ENCODE measurements around the gene KLHDC1. TPM values are rescaled to one million over a fixed set of nuclear protein-coding genes. Genes with fewer than 3 reads are reported as not detected.
"Not testable (repeated sequence)": the region's sequence is repeated elsewhere in the genome, so short reads cannot be mapped to it uniquely, and the experiment has no call there.

The KLHDC1 gene
- total RNA-seq, 4 donors from 2014 or later: 2.6 to 35.3 (median 27.1) TPM

- peak; percentile 56 to 74 for DNase-seq
- H3K4me3 ChIP-seq: peak within 1 kb of the TSS; percentile 70 to 73
- H3K27ac ChIP-seq: peak within 1 kb of the TSS; percentile 83 to 86
- peaks cover 0 to 3% of the 10 kb centered on the region in 2 donors for H3K4me1 ChIP-seq
- H3K9me3 ChIP-seq: no peaks in the 10 kb centered on the region
- intact Hi-C loops (cut with DNase I; ENCODE audit: low total_unique reads): no loop called here
- H3K27me3 ChIP-seq: no peaks in the 10 kb centered on the region
- TF ChIP-seq POLR2A (IDR thresholded peaks at IDR 0.05) (no peak), CTCF (IDR thresholded peaks at IDR 0.05) (peak in 2 of 4 experiments; percentile 5 to 18)
- no peaks in the 10 kb centered on the region for H3K36me3 ChIP-seq
These were observed 4.8 kb upstream of the KLHDC1 start, which contains the start of gene POLE2 for GRCh38 chr14:49687942-49688700. Gene POLE2 (minus strand): TSS chr14:49688214. CDS start chr14:49688203, 11 bp downstream.

GRCh38 chr14:49688701-49689030 lies 4.3 kb upstream of the KLHDC1 start:
- Histone ChIP-seq H3K9me3 (no peaks in the 10 kb centered on the region), H3K27me3 (no peaks in the 10 kb centered on the region), H3K4me3 (peak overlapping the region in 1 of 2 donors; percentile 73), H3K4me1 (peaks cover 0 to 3% of the 10 kb centered on the region in 2 donors), H3K27ac (peak overlapping the region; percentile 83 to 86), H3K36me3 (no peaks in the 10 kb centered on the region)
- TF ChIP-seq POLR2A (IDR thresholded peaks at IDR 0.05): no peak
- no peak for TF ChIP-seq CTCF (IDR thresholded peaks at IDR 0.05)
- intact Hi-C loops (cut with DNase I; ENCODE audit: low total_unique reads): no loop called here
- DNase-seq: no peak

GRCh38 chr14:49691031-49691430 lies 1.9 kb upstream of the KLHDC1 start:
- intact Hi-C loops (cut with DNase I; ENCODE audit: low total_unique reads): no loop called here
- no peak overlapping the region for H3K27ac ChIP-seq
- H3K4me1 ChIP-seq: peaks cover 0 to 7% of the 10 kb centered on the region in 2 donors
- no peaks in the 10 kb centered on the region for H3K36me3 ChIP-seq
- TF ChIP-seq CTCF (IDR thresholded peaks at IDR 0.05) (no peak), POLR2A (IDR thresholded peaks at IDR 0.05) (no peak)
- DNase-seq: no peak
- no peaks in the 10 kb centered on the region for H3K9me3 ChIP-seq
- H3K27me3 ChIP-seq: no peaks in the 10 kb centered on the region
- H3K4me3 ChIP-seq: no peak overlapping the region

GRCh38 chr14:49692193-49692757 lies 645 bp upstream of the KLHDC1 start:
- Histone ChIP-seq H3K27me3 (no peaks in the 10 kb centered on the region), H3K4me1 (peaks cover 0 to 7% of the 10 kb centered on the region in 2 donors), H3K4me3 (peak overlapping the region; percentile 44 to 82), H3K27ac (peak overlapping the region; percentile 93 to 97), H3K36me3 (no peaks in the 10 kb centered on the region), H3K9me3 (no peaks in the 10 kb centered on the region)
- DNase-seq: no peak
- intact Hi-C loops (cut with DNase I; ENCODE audit: low total_unique reads): no loop called here
- TF ChIP-seq CTCF (IDR thresholded peaks at IDR 0.05): no peak
- no peak for TF ChIP-seq POLR2A (IDR thresholded peaks at IDR 0.05)

GRCh38 chr14:49693735-49694124 lies 810 bp downstream of the KLHDC1 start:
- peak overlapping the region; percentile 44 to 82 for H3K4me3 ChIP-seq
- intact Hi-C loops (cut with DNase I; ENCODE audit: low total_unique reads); H3K36me3 ChIP-seq; DNase-seq; H3K9me3 ChIP-seq; H3K4me1 ChIP-seq; H3K27me3 ChIP-seq: not testable (repeated sequence)
- H3K27ac ChIP-seq: peak overlapping the region; percentile 93 to 97
